Stomach smooth muscle (tissue), 2 donors: ENCODE results near the gene USP20.
"Not testable (repeated sequence)": the region's sequence is repeated elsewhere in the genome, so short reads cannot be mapped to it uniquely, and the experiment has no call there.

ENCODE experiments used
- H3K27ac ChIP-seq: one replicate; pipeline ENCODE4 v1.7.0; 2013; ENCODE audit warnings: mild to moderate bottlenecking, low read length, inconsistent platforms
- H3K27me3 ChIP-seq, 2 donors: one replicate each; pipeline ENCODE4 v1.7.0; 2013; ENCODE audit warnings: low read length in 2 of 2; ENCODE audit not compliant: insufficient read depth in 2 of 2, control insufficient read depth in 1 of 2
- H3K36me3 ChIP-seq, 2 donors: one replicate each; pipeline ENCODE4 v1.7.0; 2013; ENCODE audit warnings: low read length in 2 of 2; ENCODE audit not compliant: control insufficient read depth in 2 of 2, insufficient read depth in 2 of 2
- H3K4me1 ChIP-seq: one replicate; pipeline ENCODE4 v1.7.0; 2013; ENCODE audit warnings: low read length; ENCODE audit not compliant: control insufficient read depth, insufficient read depth
- H3K4me3 ChIP-seq, 2 donors: one replicate each; pipeline ENCODE4 v1.7.0; 2013; ENCODE audit warnings: low read length in 2 of 2
- H3K9ac ChIP-seq, 2 donors: one replicate each; pipeline ENCODE4 v1.7.0; 2013; ENCODE audit warnings: low read length in 2 of 2, mild to moderate bottlenecking in 1 of 2
- H3K9me3 ChIP-seq, 2 donors: one replicate each; pipeline ENCODE4 v1.7.0; 2013; ENCODE audit warnings: low read length in 2 of 2; ENCODE audit not compliant: control insufficient read depth in 2 of 2
- donor health status: healthy.
- donor health status: Pancreatic carcinoma.

The USP20 gene

DNA sequence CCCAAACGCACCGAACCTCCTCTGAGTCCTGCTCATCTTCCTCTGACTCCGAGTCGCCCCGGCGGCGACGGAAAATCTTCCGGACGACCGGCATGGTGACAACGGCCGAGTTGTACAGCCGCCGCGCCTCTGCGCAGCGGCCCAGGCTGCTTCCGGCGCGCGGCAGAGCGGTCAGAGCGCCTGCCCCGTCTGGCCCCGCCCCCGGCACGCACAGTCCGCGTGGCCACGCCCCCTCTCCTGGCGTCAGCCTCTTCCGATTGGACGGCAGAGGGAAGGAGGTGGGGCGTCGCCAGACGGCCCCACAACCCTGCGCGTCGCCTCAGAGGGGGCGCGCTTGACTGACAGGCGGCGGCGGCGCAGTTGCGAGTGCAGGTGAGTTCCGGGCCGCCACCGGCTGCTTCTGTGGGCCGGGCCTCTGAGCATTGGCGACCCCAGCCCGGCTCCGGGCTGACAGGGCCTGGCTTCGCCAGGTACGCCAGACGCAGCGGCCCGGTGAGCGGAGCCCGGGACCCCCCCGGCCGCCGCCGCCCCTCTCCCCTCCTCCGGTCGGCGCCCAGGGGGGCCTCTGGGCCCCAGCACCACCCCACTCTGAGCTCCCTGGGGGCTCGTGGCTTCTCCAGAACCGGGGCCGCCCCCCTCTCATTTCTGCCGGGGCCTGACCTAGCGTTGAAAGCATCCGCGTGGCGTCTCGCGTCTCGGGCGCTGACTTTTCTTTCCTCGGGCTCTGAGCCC is at the start of gene USP20, which contains the start of gene C9orf78:
TSS of gene USP20 (plus strand) at position 331 of the 732 bp plus-strand sequence. CDS start 17,098 bp downstream, outside the sequence.
TSS of gene C9orf78 (minus strand) at position 148 of the 732 bp plus-strand sequence. CDS start at position 94, 54 bp downstream.
- Histone ChIP-seq H3K9ac (peak within 1 kb of the TSS; percentile 89 to 91), H3K4me1 (peaks cover 36% of the 10 kb centered on the region), H3K27me3 (no peaks in the 10 kb centered on the region), H3K27ac (peak within 1 kb of the TSS; percentile 88), H3K4me3 (peak within 1 kb of the TSS; percentile 91 to 98), H3K36me3 (peaks cover 17 to 19% of the 10 kb centered on the region in 2 donors), H3K9me3 (no peaks in the 10 kb centered on the region)

DNA sequence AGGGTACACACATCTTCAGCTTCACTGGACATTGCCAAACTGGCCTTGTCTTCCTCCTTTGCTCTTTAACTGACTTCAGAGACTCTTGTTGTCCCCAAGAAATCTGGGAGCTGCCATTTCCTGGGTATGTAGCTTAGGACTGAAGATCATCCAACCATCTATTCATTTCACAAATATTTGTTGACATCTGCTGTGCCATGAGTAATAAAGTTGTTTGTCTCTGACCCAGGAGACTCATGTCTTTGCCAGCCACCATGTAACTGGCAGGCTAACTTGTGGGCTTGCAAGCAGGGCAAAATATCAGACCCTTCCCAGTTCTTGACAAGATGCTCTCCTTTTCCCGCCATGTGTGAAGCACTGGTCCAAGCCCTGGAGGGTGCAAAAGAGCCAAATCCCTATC is 49.4 kb upstream of the USP20 start:
- Histone ChIP-seq H3K27me3 (peaks cover 0 to 5% of the 10 kb centered on the region in 2 donors), H3K27ac (no peak overlapping the region), H3K4me3 (no peak overlapping the region), H3K4me1 (no peaks in the 10 kb centered on the region), H3K9me3 (no peaks in the 10 kb centered on the region), H3K9ac (no peak overlapping the region), H3K36me3 (no peaks in the 10 kb centered on the region)

- H3K9ac ChIP-seq, result no peak overlapping the region
- H3K27me3 ChIP-seq, result peaks cover 0 to 5% of the 10 kb centered on the region in 2 donors
- H3K36me3 ChIP-seq, result no peaks in the 10 kb centered on the region
- H3K27ac ChIP-seq, result no peak overlapping the region
- H3K4me3 ChIP-seq, result no peak overlapping the region
- no peaks in the 10 kb centered on the region for H3K4me1 ChIP-seq
- no peaks in the 10 kb centered on the region for H3K9me3 ChIP-seq
These were observed 48.8 kb upstream of the USP20 start for GRCh38 chr9:129786481-129786880.

DNA sequence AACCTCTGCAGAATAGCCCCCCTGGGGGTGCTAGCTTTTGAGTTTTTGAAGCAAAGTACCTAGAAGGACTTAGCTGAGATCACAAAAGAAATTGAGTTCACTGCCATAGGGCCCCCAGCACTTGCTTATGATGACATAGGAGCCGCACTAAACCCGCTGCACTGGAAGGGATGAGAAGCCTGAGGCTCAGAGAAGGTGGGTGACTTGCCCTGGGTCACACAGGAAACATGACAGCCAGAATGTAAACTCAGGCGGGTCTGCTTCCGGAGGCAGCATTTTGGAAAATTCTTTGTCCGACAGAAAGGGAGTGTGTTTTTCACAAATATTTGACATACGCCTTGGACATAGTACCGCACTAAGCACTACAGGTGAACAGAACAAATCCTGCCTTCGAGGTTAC is 40.7 kb upstream of the USP20 start:
- H3K9ac ChIP-seq, result no peak overlapping the region
- peaks cover 4% of the 10 kb centered on the region in 2 donors for H3K27me3 ChIP-seq
- no peaks in the 10 kb centered on the region for H3K36me3 ChIP-seq
- no peaks in the 10 kb centered on the region for H3K9me3 ChIP-seq
- H3K27ac ChIP-seq, result no peak overlapping the region
- no peaks in the 10 kb centered on the region for H3K4me1 ChIP-seq
- no peak overlapping the region for H3K4me3 ChIP-seq

GRCh38 chr9:129796029-129796428 is 39.2 kb upstream of the USP20 start:
- H3K9me3 ChIP-seq, H3K27ac ChIP-seq, H3K4me3 ChIP-seq, H3K9ac ChIP-seq, H3K27me3 ChIP-seq, H3K4me1 ChIP-seq, H3K36me3 ChIP-seq: not testable (repeated sequence)

GRCh38 chr9:129798973-129799372 is 36.3 kb upstream of the USP20 start:
- Histone ChIP-seq H3K36me3 (no peaks in the 10 kb centered on the region), H3K9me3 (no peaks in the 10 kb centered on the region), H3K27ac (no peak overlapping the region), H3K4me3 (no peak overlapping the region), H3K4me1 (peaks cover 5% of the 10 kb centered on the region), H3K27me3 (peaks cover 4% of the 10 kb centered on the region in 2 donors), H3K9ac (no peak overlapping the region)

DNA sequence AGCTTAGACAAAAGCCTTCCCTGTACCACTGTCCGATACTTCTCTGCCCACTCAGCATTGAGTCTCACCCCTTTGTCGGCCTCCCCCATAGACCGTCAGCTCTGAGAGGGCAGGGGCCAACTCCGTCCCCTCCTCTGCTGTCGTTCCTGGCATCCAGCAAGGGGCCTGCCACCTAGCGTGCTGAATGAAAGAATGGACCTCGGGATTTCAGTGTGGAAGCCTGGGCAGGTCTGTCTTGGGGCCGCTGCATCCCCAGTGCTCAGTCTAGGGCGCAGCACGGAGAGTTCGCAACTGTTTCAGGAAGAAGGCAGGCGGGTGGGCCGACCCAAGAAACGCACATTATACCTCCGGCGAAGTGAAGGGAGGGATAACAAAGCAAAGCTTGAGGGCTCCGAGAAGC is 33.8 kb upstream of the USP20 start:
- Histone ChIP-seq H3K27ac (no peak overlapping the region), H3K4me3 (no peak overlapping the region), H3K9me3 (no peaks in the 10 kb centered on the region), H3K9ac (no peak overlapping the region), H3K36me3 (peaks cover 0 to 3% of the 10 kb centered on the region in 2 donors), H3K4me1 (peaks cover 10% of the 10 kb centered on the region), H3K27me3 (no peaks in the 10 kb centered on the region)

DNA sequence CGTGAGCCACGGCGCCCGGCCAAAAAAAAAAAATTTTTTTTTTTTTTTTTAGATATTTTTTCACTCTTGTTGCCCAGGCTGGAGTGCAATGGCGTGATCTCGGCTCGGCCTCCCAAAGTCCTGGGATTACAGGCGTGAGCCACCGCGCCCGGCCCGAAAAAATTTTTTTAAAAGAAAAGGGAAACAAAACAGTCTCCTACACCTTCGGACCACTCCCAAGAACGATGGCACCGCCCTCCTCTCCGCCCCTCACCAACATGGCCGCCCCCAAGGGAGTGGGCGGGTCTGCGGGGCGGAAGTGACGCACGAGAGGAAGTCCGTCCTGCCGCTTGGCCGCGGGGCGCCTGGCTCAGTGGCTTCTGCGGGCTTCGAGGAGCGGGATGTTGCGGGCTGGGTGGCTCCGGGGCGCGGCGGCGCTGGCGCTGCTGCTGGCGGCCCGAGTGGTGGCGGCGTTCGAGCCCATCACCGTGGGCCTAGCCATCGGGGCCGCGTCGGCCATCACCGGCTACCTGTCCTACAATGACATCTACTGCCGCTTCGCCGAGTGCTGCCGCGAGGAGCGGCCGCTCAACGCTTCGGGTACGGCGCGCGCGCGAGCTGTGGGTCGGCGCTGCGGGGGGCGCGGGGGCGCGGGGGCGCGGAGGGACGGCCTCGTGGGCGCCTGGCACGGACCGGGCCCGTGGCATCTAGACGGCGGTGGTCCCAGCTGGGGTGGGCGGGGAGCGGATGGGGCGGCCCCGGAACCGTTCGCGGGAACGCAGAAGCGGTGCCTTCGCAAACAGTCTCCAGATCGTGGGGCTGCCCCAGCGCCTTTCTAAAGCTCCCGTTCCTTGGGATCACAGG is 32.2 kb upstream of the USP20 start, which contains the start of gene TOR1B:
TSS of gene TOR1B (plus strand) at position 352 of the 843 bp plus-strand sequence. CDS start at position 381, 29 bp downstream.
- peak within 1 kb of the TSS; percentile 53 to 71 for H3K9ac ChIP-seq
- H3K4me1 ChIP-seq, result peaks cover 10% of the 10 kb centered on the region
- peak within 1 kb of the TSS; percentile 61 to 84 for H3K4me3 ChIP-seq
- no peaks in the 10 kb centered on the region for H3K27me3 ChIP-seq
- peaks cover 5 to 9% of the 10 kb centered on the region in 2 donors for H3K36me3 ChIP-seq
- H3K27ac ChIP-seq, result peak within 1 kb of the TSS; percentile 49
- no peaks in the 10 kb centered on the region for H3K9me3 ChIP-seq

GRCh38 chr9:129803676-129804060 is 31.6 kb upstream of the USP20 start:
- Histone ChIP-seq H3K27ac (no peak overlapping the region), H3K4me3 (peak overlapping the region; percentile 61 to 84), H3K9ac (peak overlapping the region; percentile 53 to 71), H3K4me1 (peaks cover 10% of the 10 kb centered on the region), H3K36me3 (peaks cover 5 to 9% of the 10 kb centered on the region in 2 donors), H3K9me3 (no peaks in the 10 kb centered on the region), H3K27me3 (no peaks in the 10 kb centered on the region)

- no peaks in the 10 kb centered on the region for H3K27me3 ChIP-seq
These were observed 29.2 kb upstream of the USP20 start for GRCh38 chr9:129806061-129806460.

More at GRCh38 chr9:129806061-129806460, 29.2 kb upstream of the USP20 start:
- Histone ChIP-seq H3K4me1 (peaks cover 10% of the 10 kb centered on the region), H3K9me3 (no peaks in the 10 kb centered on the region), H3K4me3 (no peak overlapping the region), H3K36me3 (peaks cover 16 to 18% of the 10 kb centered on the region in 2 donors), H3K27ac (no peak overlapping the region), H3K9ac (no peak overlapping the region)
